ENCODE measurements around the gene IQCK.

IQCK gene

DNA sequence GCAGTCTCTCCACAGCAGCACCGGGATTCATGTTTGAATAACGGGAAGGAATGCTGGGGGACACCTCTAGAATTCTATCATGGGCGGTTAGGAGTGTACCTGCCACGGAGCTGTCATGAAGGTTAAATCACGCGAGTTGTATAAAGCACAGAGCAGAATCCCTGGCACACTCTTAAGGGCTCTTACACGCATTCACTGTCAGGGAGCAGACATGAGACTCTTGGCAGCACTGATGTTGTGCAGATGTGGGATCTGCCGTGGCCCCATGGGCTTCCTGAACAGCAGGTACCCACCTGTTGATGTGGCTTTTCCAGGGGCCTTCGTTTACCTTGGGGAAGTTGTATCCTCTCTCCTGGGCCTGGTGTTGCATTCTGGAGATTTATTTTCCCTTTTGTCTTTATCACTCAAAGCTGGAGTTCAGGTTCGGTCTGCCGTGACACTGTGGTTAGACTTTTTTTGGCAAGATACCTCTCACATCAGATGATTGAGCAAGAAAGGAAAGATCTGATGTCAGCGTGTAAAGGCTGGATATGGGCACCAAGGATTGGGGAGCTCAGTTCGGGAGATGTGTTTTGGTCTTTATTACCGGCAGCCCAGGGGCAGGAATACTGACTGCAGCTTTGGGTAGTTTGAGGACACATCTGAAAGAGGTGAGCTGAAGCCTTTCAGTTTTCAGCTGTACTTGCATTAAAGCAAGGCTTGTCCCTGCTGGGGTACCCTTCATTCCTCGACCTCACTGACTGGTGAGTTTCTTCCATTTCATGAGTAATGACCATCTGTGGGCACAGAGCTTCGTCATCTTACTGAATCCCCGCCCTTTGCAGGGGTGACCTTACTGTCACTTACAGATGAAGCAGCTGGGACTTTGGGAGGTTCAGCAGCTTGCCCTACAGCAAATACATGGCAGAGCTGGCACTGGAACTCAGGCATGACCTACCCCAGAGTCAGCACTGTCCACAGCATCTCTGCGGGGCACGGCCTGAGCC is 19.3 kb upstream of the IQCK start:
- no peak for DNase-seq (ENCODE audit: low read depth in 2 of 2, low spot score in 1 of 2)

DNA sequence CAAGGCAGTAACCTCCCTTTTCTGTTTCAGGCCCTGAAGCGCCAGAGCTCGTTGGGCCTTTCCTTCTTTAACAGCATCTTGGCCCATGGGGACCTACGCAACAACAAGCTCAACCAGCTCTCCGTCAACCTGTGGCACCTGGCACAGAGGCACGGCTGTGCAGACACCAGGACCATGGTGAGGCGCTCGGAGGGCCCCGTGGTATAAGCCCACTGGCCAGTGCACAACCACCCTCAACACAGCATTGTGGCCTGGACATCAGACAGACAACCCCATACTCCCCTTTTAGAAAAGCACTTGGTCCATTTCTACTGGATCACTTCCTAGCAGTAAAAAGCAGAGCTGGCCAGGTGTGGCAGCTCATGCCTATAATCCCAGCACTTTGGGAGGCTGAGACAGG is 18.6 kb upstream of the IQCK start:
- DNase-seq (ENCODE audit: low read depth in 2 of 2, low spot score in 1 of 2): no peak

GRCh38 chr16:19700319-19700781 is 17.7 kb upstream of the IQCK start:
- no peak for DNase-seq (ENCODE audit: low read depth in 2 of 2, low spot score in 1 of 2)

GRCh38 chr16:19701091-19701490 is 17.0 kb upstream of the IQCK start:
- DNase-seq (ENCODE audit: low read depth in 2 of 2, low spot score in 1 of 2): no peak

GRCh38 chr16:19703172-19703889 is 14.7 kb upstream of the IQCK start:
- no peak for DNase-seq (ENCODE audit: low read depth in 2 of 2, low spot score in 1 of 2)

DNA sequence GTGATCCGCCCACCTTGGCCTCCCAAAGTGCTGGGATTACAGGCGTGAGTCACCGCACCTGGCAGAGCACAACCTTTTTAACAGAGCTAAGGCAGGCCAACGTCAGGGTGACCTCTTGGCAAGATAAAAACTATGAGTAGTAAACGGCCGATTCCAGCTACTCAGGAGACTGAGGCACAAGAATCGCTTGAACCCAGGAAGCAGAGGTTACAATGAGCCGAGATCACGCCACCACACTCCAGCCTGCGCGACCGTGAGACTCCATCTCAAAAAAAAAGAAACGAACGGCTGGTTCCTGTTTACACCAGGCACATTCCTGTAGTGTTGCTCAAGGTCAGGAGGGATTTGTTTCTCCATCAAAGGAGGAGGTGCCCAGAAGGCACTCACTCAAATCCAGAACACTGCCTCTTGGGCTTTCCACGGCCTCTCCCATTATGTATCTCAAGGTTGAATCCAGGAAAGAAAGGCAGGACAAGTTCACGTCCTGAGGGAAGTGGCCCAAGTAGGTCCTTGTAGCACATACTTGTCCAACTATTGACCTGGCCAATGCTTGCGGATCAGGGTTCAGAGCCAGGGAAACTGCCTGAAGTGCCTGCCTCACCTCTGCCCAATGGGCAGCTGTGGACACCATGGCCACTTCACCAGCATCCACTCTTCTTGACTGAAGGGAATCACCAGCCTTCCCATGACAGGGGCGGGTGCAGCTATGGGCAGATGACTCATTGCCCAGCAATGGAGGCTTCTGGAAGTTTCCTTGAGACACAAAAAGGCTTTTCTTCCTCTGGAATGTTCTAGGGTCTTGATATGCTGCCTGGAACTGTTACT is 13.5 kb upstream of the IQCK start:
- no peak for DNase-seq (ENCODE audit: low read depth in 2 of 2, low spot score in 1 of 2)

DNA sequence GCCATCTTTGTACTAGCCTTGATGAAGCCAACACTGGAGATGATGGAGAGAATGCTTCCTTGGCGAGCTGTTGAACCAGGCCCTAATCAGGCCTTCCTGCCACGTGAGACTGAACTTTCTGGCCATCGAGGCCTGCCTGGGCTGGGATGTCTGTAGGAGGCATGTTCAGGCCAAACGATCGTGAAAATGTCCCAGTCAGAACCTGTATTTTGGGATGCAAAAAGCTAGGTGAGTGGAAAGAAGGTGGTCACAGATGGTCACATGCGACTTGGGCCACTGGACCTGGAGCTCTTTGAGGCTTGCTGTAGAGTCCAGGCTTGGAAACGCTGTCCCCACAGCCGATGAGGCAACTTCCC is 12.9 kb upstream of the IQCK start:
- no peak for DNase-seq (ENCODE audit: low read depth in 2 of 2, low spot score in 1 of 2)

DNA sequence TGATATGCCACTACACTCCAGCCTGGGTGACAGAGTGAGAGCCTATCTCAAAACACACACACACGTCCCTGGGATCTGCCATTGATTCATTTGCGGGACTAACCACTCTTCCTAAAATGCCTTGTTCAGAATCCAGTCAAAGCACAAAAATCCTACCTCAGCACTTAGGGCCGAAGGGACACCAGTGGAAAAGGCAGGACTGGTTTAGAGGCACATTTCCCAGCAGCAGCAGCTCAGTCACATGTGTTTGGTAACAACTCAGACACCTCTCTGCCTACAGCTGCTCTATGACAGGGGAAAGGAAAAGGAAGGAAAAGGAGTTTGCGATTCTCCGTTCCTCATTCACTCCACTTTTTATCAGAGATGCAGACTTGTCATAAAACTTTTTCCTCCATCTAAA is 12.2 kb upstream of the IQCK start:
- no peak for DNase-seq (ENCODE audit: low read depth in 2 of 2, low spot score in 1 of 2)

GRCh38 chr16:19706846-19707245 is 11.2 kb upstream of the IQCK start:
- no peak for DNase-seq (ENCODE audit: low read depth in 2 of 2, low spot score in 1 of 2)

- DNase-seq (ENCODE audit: low read depth in 2 of 2, low spot score in 1 of 2): no peak
These were observed 10.3 kb upstream of the IQCK start for GRCh38 chr16:19707569-19708295.

- DNase-seq (ENCODE audit: low read depth in 2 of 2, low spot score in 1 of 2): no peak
These were observed 9.5 kb upstream of the IQCK start for GRCh38 chr16:19708296-19709205.

DNA sequence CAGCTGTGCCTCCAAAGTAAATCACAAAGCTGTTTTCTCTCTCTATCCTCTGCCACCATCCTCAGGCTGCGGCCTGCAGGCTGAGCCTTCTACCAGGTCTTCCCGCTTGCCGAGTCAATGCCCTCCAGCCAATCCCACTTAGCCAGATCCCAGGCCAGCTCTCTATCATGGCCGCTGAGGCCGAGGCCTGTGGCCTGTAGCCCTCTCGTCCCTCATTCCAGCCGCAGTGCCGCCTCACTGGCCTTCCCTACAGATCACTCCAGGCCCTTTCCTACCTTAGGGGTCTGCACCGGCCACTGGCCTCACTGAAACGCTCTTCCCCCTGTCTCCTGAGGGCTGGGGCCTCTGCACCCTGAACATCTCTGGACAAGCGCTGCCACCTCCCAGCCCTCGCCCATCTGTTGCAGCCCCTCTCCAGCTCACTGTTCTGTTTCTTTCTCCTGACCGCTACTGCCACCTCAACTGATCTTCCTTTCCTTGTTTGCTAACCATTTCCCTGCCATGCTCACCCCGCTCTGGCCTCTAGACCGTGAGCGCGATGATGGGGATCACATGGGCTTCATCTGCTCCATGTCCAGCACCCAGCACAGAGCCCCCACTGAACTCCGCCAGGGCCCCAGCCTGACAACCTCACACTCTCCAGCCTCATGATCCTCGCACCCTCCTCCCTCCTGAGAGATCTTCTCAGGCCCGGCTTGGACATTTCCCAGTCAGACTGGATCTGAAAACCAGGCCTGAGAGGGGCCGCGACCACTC is 8.5 kb upstream of the IQCK start:
- DNase-seq (ENCODE audit: low read depth in 2 of 2, low spot score in 1 of 2): no peak

DNA sequence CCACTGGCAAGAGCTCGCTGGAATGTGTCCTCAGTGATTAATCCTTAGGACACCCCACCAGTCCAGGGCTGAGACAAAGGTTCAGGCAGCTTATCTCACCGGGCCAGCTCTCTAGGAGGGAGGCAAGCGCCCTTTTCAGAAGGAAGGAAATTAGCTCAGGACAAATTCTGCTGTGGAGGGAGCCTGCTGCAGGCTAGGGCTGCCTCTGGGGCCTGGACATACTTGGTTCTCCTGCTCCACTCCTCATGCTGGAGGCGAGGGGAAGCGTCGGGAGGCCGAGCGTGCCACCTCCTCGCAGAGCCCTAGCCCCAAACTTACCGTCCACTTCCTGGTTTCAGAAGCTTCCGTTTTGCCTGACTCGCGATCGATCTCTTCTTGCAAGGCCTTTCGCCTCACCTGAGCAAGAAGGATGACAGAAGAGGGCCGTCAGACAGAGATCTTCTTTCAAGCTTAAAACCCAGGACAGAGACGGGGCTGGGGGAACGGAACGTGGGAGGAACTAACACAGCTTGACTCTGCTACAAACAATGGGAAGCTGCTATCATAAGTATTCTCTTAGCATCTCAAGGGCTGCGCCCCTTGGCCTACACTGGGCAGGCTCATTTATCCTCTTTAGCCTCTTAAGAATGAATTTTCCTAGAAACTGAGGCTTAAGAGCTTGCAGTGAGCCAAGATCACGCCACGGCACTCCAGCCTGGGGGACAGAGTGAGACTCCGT is 7.7 kb upstream of the IQCK start:
- DNase-seq (ENCODE audit: low read depth in 2 of 2, low spot score in 1 of 2): no peak

DNA sequence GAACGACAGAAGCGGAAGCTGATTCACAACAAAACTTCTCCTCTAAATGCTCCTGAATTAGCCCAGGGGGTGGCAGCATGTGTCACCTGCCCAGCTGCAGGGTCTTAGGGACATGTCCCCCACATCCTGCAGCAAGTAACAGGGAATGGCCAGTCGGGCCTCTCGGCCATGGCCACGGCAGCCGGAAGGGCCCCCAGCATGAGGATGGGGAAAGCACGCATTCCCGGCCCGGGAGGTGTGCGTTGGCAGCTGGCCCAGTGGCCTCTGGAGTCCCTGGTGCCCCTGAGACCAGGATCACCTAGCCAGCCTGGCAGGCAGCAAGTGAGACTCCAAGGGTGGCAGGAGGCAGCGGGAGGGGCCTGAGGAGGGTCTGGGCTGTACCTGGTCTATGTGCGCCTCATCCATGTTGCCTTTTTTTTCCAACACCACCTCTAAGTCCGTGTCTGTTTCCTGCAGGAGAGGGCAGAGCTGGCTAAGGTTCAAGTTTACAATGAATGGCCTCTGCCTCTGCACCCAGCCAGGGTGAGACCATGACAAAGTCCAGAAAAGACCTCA is 7.0 kb upstream of the IQCK start:
- DNase-seq (ENCODE audit: low read depth in 2 of 2, low spot score in 1 of 2): no peak

DNA sequence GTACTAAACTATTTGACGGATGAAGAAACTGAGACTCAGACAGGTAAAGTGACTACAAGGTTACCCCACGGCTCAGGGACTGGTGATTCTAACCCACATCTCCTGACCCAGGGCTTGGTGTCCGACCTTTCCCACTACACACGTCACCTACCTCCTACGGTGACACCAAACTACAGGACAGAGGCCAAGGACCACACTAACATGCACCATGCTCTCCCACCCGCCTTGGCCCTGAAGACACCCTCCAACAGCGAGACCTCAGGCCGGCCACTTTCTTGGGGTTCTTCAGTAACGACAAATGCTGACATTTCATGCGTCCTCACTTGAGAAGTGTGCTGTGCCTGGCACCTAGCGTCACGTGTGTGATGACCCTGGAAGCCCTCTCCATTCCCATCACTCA is 6.4 kb upstream of the IQCK start:
- no peak for DNase-seq (ENCODE audit: low read depth in 2 of 2, low spot score in 1 of 2)

GRCh38 chr16:19712418-19713058 is 5.5 kb upstream of the IQCK start:
- DNase-seq (ENCODE audit: low read depth in 2 of 2, low spot score in 1 of 2): no peak

DNA sequence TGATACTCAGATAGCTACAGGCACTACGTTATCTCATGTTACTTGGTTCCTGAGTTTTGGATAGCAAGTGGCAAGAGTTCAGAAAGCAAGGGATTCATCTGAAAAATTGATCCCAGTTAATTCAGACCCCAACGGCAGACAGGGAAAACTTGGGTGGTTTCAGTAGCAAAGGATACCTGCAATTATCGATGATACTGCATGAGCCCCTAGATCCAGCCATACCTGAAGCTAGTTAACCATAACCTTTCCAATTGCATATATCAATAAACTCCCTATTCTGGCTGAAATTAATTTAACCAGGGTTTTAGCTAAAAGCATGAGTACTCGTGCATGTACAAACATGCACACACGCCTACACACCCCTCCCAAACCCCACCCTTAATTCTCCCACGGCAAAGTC is 4.4 kb upstream of the IQCK start:
- no peak for DNase-seq (ENCODE audit: low read depth in 2 of 2, low spot score in 1 of 2)

GRCh38 chr16:19715566-19715965 is 2.5 kb upstream of the IQCK start:
- DNase-seq (ENCODE audit: low read depth in 2 of 2, low spot score in 1 of 2): no peak
